GM21381 (cell line): ENCODE measurements around the gene SHOC1.
"Not testable (repeated sequence)": the region's sequence is repeated elsewhere in the genome, so short reads cannot be mapped to it uniquely, and the experiment has no call there.

Experiments
- ATAC-seq: cut with Tn5 transposase; IDR thresholded peaks from one replicate; pipeline ENCODE4 v1.9.1; 2021; ENCODE audit warnings: mild to moderate bottlenecking, moderate library complexity; ENCODE audit not compliant: unreplicated experiment

Gene SHOC1

GRCh38 chr9:111794835-111795556, at the start of gene SHOC1:
Gene SHOC1, minus strand, starts transcription at chr9:111794937. Its CDS starts 3,519 bp downstream, at chr9:111791418.
- ATAC-seq, result no peak

GRCh38 chr9:111843971-111844370, 49.2 kb upstream of the SHOC1 start:
- no peak for ATAC-seq

- no peak for ATAC-seq
Observed at GRCh38 chr9:111842313-111842712, 47.6 kb upstream of the SHOC1 start.

DNA sequence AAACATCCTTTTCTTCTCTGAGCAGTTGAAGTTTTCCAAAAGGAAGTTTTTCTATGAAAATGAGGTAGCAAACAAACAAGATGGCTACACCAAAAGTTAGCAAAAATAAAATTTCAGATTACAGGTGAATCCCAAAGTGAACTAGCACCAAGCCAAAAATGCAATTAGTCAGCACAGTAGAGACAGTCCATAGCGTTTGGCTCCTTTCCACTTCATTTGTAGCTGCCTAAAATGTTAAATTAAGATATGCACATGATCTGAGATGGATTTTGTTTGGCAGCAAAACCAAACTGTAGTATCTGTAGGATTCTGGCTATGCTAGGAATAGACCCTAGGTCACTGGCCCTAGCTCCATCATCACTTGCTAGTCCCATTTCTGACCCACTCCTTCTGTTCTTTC, 45.7 kb upstream of the SHOC1 start:
- ATAC-seq, result no peak

GRCh38 chr9:111839987-111840386, 45.2 kb upstream of the SHOC1 start:
- ATAC-seq, result no peak

- peak; percentile 66 for ATAC-seq
Observed at GRCh38 chr9:111839387-111839786, 44.6 kb upstream of the SHOC1 start.

DNA sequence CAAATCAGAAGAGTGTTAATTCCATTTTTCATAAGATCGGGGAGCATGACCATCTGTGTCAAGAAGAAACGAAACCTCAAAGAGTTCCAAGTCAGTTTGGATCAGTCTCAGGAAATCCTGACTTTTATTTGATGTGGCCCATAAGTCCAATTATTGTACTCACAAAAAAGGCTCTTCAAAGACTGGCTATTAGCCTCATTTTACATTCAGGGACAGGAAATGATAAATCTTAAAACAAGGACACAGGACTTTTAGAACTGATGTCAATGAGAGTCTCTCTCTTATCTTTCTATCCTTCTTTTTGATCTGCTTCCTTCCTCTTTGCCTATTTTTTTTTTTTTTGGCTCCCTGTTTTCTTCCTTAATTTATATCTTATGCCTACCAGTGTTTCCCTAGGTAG, 43.7 kb upstream of the SHOC1 start:
- ATAC-seq, result no peak

DNA sequence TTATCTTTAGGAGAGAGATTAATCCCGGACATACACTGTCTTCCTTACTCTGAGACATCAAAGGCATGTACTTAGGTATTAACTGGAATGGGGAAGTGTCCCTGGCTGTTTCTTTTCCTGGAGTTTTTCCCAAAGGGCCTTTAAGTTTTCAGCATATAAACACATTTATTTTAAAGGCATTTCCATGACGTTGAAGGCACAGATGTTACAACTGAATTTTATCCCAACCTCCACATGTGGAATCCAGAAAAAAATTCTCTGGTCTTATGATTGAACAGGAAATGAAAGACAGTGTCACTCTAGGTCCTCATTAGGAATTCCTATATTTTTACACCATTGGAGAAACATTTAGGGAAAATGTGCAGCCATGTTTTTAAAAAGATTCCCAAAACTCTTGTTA, 41.6 kb upstream of the SHOC1 start:
- no peak for ATAC-seq

- ATAC-seq, result no peak
Observed at GRCh38 chr9:111833941-111834340, 39.2 kb upstream of the SHOC1 start.

DNA sequence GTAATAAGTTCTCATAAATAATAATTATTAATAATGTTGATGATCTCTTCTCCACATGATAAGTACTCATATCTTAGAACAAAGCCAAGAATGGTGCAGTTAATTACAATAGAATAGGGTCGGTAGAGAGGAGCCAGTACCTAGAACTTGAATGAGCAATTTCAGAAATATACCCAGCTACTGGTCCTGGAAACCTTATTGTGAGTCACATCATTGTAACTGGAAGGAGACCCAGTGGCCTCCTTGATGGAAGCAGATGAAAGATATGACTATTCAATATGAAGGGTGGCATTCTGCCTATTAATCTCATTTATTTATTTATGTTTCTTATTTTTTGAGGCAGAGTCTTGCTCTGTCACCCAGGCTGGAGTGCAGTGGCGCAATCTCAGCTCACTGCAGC, 37.7 kb upstream of the SHOC1 start:
- ATAC-seq, result no peak

DNA sequence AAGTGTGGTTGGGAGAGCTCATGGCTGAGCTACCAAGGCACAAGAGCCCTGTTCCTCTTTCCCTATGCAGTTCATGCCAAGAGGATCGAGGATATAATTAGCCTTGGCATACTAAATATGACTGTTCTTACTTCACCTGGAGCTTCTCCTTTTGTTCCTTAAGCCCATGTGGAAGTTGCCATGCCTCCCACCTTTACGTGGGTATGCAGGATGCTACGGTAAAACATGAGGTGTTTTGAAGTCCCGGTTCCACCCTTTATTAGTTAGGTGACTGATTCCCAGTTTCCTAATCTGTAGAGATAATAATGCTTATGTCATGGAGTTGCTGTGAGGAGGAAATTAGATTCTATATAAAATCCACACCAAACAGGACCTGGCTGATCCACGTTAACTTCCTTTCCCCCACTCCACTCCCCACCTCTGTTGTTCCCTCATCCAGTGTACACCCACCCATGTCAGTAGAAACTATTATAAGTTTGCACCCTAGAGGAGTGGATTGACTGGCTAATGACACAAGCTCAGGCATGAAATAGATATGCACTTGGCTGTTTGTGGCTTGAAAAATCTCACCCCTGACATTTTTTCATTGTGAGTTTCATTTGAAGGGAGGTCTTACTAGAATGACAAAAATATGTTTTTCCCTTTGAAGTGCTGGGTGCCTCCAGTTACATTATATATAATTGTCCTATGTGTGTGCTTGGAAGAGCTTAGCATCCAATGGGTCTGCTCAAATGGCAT, 36.8 kb upstream of the SHOC1 start:
- no peak for ATAC-seq

DNA sequence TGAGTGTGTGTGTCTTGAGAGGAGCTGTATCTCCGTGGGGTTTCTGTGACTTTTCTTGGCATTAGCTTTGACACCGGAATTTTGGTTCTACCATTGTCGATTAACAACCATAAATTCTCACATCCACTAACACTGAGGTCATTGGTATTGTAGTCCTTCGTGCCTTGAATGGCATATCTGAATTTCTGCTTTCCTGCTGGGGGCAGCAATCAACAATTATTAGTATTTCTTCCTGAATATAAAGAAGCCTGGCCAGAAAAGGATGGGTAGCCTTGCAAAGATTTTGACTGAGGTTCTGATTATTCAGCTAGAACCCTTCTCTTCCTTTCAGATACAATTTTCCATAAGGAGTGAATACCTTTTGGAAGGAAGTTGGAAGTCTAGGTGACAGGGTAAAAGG, 33.5 kb upstream of the SHOC1 start:
- no peak for ATAC-seq

- no peak for ATAC-seq
Observed at GRCh38 chr9:111825468-111826145, 30.9 kb upstream of the SHOC1 start.

DNA sequence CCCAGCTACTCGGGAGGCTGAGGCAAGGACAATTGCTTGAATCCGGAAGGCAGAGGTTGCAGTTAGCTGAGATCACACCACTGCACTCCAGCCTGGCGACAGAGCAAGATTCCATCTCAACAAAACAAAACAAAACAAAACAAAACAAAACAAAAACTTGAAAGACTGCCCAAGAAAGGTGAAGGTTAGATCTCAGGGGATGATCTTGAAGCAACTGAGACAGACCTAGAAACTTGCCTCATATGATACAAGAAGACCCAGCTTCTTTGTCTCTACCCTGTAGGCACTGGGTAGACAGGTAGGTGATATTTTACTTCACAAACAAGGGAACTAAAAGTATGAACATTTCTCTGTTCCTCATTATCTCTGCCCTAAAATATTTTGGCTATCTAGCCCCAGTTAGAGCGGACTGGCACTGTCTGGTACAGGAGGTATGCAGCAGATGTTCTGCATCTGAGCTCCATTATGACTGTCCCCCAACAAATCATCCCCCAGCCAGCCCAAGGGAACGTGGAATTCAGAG, 26.3 kb upstream of the SHOC1 start:
- ATAC-seq, result no peak

DNA sequence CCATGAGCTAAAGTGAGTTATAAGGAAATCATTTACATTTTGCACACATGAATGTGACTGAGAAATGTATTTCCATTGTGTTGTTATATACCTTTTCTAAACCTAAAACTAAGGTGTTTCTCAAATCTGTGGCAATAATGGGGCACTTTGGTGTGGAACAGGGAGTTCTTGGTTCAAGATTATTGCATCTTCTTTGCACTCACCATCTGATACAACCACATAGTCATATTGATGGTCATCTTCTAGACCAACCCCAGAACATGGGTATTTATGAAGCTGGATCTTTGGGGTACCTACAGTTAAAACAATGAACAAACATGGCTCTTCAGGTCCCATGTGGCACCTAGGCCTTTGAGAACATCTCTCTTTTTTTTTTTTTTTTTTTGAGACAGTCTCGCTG, 24.6 kb upstream of the SHOC1 start:
- no peak for ATAC-seq

GRCh38 chr9:111815285-111816070, 20.7 kb upstream of the SHOC1 start:
- no peak for ATAC-seq

DNA sequence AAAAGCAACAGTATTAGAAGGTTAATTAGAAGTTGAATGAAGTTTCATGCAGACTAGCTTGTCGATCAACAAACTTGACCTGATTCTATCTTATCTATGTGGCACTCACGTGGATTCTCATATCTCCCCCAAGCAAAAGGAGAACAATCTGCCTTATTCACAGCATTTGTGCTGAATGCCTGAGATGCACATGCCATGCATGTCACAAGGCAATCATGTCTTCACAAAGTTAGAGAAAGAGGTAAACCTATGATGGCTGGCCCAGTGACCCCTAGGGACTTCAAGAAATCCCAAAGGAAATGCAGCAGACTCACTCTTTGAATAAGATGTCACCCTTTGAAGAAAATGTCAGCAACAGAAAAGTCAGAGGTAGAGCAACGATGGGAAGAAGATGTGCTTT, 17.6 kb upstream of the SHOC1 start:
- no peak for ATAC-seq

DNA sequence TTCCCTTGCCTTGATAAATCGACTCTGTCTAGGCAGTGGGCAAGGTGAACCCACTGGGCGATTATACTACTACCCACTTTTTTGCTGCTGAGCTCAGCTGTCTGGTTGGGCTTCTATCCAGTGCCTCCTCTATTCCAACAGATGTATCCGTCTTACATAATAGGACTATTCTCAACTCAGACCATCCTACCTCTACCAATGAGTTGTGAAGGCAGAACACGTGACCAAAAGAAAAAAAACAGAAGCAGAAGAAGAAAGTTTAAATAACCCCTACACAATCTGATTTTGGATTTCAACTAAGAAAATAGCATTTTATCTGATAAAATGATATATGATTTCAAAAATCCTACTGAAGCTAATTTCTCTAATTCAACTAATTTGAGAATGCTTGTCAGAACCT, 16.2 kb upstream of the SHOC1 start:
- no peak for ATAC-seq

DNA sequence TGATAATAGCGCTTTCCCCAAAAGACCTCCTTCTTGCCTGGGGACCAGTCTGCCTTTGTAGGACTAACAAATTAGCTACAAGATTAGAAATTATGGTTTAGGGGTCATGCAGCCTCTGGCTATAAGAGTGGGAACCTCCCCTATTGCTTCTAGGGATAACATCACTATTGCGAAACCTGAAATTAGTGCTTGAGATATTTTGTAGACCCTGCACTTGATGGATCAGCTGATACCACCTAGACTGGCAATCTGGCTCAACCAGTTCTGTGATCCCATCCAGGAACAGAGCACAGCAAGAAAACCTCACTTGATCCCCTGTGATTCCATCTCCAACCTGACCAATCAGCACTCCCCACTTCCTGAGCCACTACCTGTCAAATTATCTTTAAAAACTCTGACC, 15.7 kb upstream of the SHOC1 start:
- ATAC-seq, result not testable (repeated sequence)

GRCh38 chr9:111807197-111807596, 12.5 kb upstream of the SHOC1 start:
- no peak for ATAC-seq

DNA sequence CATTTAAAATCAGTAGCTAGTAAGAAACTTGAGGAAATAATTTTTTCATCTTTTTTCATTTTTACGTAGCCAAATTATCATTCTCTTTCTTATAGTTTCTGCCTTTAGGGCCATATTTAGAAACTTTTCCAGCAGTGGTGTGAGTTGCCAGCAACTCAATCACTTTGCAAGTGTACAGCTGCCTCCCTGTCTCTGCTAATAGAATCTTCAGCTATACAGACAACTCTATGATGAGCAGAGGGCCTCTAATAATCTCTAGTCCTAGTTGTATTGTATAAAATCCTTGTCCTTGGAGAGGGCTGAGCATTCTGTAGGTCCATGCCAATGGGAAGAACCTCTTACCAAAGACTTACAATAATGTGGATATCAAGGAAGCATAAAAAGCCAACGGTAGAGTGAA, 11.5 kb upstream of the SHOC1 start:
- ATAC-seq, result no peak
